Heart left ventricle (tissue), 16 donors: ENCODE measurements around the gene RAB40C. TPM values are rescaled to one million over a fixed set of nuclear protein-coding genes. Genes with fewer than 3 reads are reported as not detected.

Experiments used
- ATAC-seq, 4 donors: fragments of 200-7000 bp; cut with Tn5 transposase; one replicate each; pipeline ENCODE4 v1.9.1; 2020 to 2022; ENCODE audit warnings: moderate library complexity in 4 of 4, mild to moderate bottlenecking in 3 of 4, moderate number of reproducible peaks in 1 of 4
- DNase-seq, 5 donors: peaks; one replicate each; pipeline ENCODE4 v3.0.0-alpha.2; 2020
- H3K27ac ChIP-seq, 12 donors: fragments of 200-600 bp; sonication (generic) in 4 of 12; one replicate each; pipeline versions ENCODE4 v1.5.0 to v1.8.0; 2016 to 2022; ENCODE audit warnings: mild to moderate bottlenecking in 2 of 12
- H3K27me3 ChIP-seq, 9 donors: fragments of 200-600 bp; sonication (generic) in 2 of 9; one replicate each; pipeline versions ENCODE4 v1.5.1 to v1.8.0; 2016 to 2022; ENCODE audit warnings: mild to moderate bottlenecking in 3 of 9
- H3K36me3 ChIP-seq, 9 donors: fragments of 200-600 bp; sonication (generic) in 2 of 9; one replicate each; pipeline versions ENCODE4 v1.5.0 to v1.8.0; 2018 to 2022; ENCODE audit warnings: mild to moderate bottlenecking in 2 of 9
- H3K4me1 ChIP-seq, 12 donors: fragments of 200-600 bp; sonication (generic) in 4 of 12; one replicate each; pipeline versions ENCODE4 v1.5.0 to v1.8.0; 2016 to 2022; ENCODE audit warnings: mild to moderate bottlenecking in 3 of 12
- H3K4me3 ChIP-seq, 12 donors: fragments of 200-600 bp; sonication (generic) in 4 of 12; one replicate each; pipeline versions ENCODE4 v1.5.0 to v1.8.0; 2017 to 2022; ENCODE audit warnings: mild to moderate bottlenecking in 9 of 12, moderate library complexity in 4 of 12
- H3K9me3 ChIP-seq, 12 donors: fragments of 200-600 bp; sonication (generic) in 4 of 12; one replicate each; pipeline versions ENCODE4 v1.5.0 to v1.8.0; 2016 to 2022; ENCODE audit warnings: mild to moderate bottlenecking in 1 of 12
- POLR2A ChIP-seq, 2 donors: fragments of 450-650 bp; IDR thresholded peaks; one replicate each; pipeline ENCODE4 v1.6.1; 2017; ENCODE audit warnings: antibody characterized with exemption in 2 of 2, mild to moderate bottlenecking in 2 of 2, moderate library complexity in 2 of 2
- WGBS, 4 donors: extraction: QIAGEN DNeasy Blood & Tissue Kit in 2 of 4; methylation state at CpG; one replicate each; pipeline versions ENCODE4 v1.1.5 to v1.1.7; 2013 to 2018; 5-methylcytosine and 5-hydroxymethylcytosine counted together
- intact Hi-C, 10 donors: fragments of 100-400 bp; cut with DNase I; formaldehyde crosslinking; loops; one replicate each; pipeline versions ENCODE4 v1.11.1 to v1.14.2; 2022
- polyA plus RNA-seq, 2 donors: library from polyadenylated mRNA; stranded (reverse); fragments of 200-250 nt; gene quantifications; one replicate each; pipeline ENCODE4 v1.2.3, GENCODE V29; 2013
- total RNA-seq, 9 donors: library from RNA; depleted of rRNA in 2 of 9; stranded (reverse); fragments of >200 nt in 2 of 9; fragmentation: NEBNext Ultra II Directional in 3 of 9; extraction: Animal tissue kit (Norgen Biotek cat#: 25700) in 3 of 9; gene quantifications; one replicate each; pipeline versions ENCODE4 v1.1.0 to v1.2.4, GENCODE V29; 2016 to 2023
- TF ChIP-seq, protein P1 (sequence below), 12 donors: fragments of 200-600 bp; sonication (generic) in 4 of 12; IDR thresholded peaks; one replicate each; pipeline versions ENCODE4 v1.5.0 to v1.8.0; 2018 to 2022; ENCODE audit warnings: antibody characterized with exemption in 12 of 12, mild to moderate bottlenecking in 5 of 12
- donor health status: ischemic (EF 13 %, LVEDD 7.1; RV severe dilation, severe dysfunction).
- donor health status: healthy with polysubstance abuse.
- donor health status: DM: no; HTN: yes; CAD: no.
- donor health status: DM: no; HTN: no; CAD: no.
- donor health status: ischemic (EF 25% LVEDD 6.9; RV normal size, moderate dysfunction).
- donor health status: ischemic (EF 25% LVEDD 5.7; RV mildly dilated, moderate dysfunction).
- donor health status: healthy.
- donor health status: DM: yes; HTN: yes; CAD: no.
- donor health status: ischemic (EF 35%, LVEDD 5.7; RV mildly dilated, moderate dysfunction).
- donor health status: nonischemic (EF 11% LVEDD 7.7; RV severe dilation, severe dysfunction).
- donor health status: DM: yes; HTN: yes; CAD: no.
- donor health status: PGD.
- donor health status: ischemic (EF 29% LVEDD 5.4; RV normal size, mild dysfunction).
- donor health status: nonischemic (EF 23%, LVEDD 6.1; RV moderate dilation, normal function).

The RAB40C gene
- total and polyA plus RNA-seq, 11 donors, result 10.2 to 22.0 (median 12.8) TPM

- 19 to 26% (median 21%) methylated on average over 7 to 10 of the region's 10 CpGs for WGBS, 4 donors
- Histone ChIP-seq H3K9me3 (no peaks in the 10 kb centered on the region), H3K4me3 (no peak overlapping the region), H3K4me1 (peaks cover 5 to 51% (median 19%) of the 10 kb centered on the region in 12 donors), H3K27me3 (no peaks in the 10 kb centered on the region), H3K27ac (no peak overlapping the region), H3K36me3 (peaks cover 0 to 7% (median 0%) of the 10 kb centered on the region in 9 donors)
- TF ChIP-seq POLR2A (IDR thresholded peaks at IDR 0.05), result no peak
- TF ChIP-seq, protein P1, sequence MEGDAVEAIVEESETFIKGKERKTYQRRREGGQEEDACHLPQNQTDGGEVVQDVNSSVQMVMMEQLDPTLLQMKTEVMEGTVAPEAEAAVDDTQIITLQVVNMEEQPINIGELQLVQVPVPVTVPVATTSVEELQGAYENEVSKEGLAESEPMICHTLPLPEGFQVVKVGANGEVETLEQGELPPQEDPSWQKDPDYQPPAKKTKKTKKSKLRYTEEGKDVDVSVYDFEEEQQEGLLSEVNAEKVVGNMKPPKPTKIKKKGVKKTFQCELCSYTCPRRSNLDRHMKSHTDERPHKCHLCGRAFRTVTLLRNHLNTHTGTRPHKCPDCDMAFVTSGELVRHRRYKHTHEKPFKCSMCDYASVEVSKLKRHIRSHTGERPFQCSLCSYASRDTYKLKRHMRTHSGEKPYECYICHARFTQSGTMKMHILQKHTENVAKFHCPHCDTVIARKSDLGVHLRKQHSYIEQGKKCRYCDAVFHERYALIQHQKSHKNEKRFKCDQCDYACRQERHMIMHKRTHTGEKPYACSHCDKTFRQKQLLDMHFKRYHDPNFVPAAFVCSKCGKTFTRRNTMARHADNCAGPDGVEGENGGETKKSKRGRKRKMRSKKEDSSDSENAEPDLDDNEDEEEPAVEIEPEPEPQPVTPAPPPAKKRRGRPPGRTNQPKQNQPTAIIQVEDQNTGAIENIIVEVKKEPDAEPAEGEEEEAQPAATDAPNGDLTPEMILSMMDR (IDR thresholded peaks at IDR 0.05), result no peak
- ATAC-seq (no peak), DNase-seq (peak in 1 of 5 donors; percentile 30)
- intact Hi-C loops, result loop anchor here in 3 of 10 donors (10.0 kb wide), 2 partner anchors 59 to 69 kb away; partner anchors contain the start of genes MCRIP2 (in 2 of the 3) and WDR90 (in 2 of the 3)
Measured at GRCh38 chr16:585351-585750, 4.5 kb upstream of the RAB40C start.

- Histone ChIP-seq H3K4me3 (no peak overlapping the region), H3K36me3 (peaks cover 0 to 1% (median 0%) of the 10 kb centered on the region in 9 donors), H3K27me3 (no peaks in the 10 kb centered on the region), H3K9me3 (no peaks in the 10 kb centered on the region), H3K27ac (no peak overlapping the region), H3K4me1 (peaks cover 5 to 59% (median 23%) of the 10 kb centered on the region in 12 donors)
- DNase-seq, result peak in 1 of 5 donors; percentile 27
- intact Hi-C loops, result loop anchor here in 3 of 10 donors (10.0 kb wide), 2 partner anchors 59 to 69 kb away; partner anchors contain the start of genes MCRIP2 (in 2 of the 3) and WDR90 (in 2 of the 3)
- WGBS, 4 donors, result 40 to 56% (median 46%) methylated on average over 16 of the region's 16 CpGs
- no peak for TF ChIP-seq POLR2A (IDR thresholded peaks at IDR 0.05)
- TF ChIP-seq, protein P1 (IDR thresholded peaks at IDR 0.05), result no peak
- no peak for ATAC-seq
Measured at GRCh38 chr16:586047-586644, 3.7 kb upstream of the RAB40C start.

DNA sequence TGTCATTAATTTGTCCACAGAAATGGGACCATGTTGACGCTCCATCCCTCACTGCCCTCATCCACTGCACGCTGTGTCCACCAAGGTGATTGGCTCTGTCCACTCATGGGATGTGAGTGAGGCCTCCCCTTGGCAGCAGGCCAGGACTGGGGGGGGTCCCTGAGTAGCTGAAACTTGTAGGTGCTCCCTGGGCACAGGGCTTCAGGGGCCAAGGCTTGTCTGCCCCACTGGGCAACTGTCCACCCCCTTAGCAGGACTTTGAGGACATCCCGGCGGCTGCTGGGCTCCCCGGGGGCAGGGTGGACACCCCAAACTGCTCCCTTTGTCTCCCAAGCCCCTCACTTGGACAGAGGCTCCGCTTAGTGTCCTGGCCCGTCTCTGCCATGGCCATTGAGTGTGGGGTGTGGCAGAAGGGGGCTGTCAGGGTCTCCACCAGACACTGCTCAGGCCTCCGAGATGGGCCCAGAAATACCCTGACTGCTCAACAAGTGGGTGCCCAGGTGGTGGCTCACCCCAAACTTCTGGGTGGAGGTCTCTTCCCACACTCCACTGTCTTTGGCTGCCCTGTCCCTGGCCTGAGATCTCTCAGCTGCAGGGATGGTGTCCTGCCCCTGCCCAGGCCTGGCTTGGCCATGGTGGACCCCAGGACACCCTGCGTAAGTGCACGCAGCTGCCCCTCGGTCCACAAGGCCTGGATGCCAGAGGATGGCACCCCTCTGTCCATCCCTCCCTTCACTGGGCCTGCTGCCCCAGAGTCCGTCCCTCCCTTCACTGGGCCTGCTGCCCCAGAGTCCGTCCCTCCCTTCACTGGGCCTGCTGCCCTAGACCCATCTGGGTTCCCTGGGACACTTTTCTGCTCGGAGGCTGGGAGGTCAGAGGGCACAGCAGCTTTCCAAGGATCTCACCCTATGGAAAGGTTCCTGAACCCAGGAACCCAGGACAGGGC lies 2.9 kb upstream of the RAB40C start:
- intact Hi-C loops, result loop anchor here in 3 of 10 donors (10.0 kb wide), 2 partner anchors 58 to 68 kb away; partner anchors contain the start of genes MCRIP2 (in 2 of the 3) and WDR90 (in 2 of the 3)
- H3K4me3 ChIP-seq, result peak overlapping the region in 2 of 12 donors; percentile 72 to 87
- peak overlapping the region in 6 of 12 donors; percentile 90 to 100 (median 98) for H3K27ac ChIP-seq
- no peaks in the 10 kb centered on the region for H3K27me3 ChIP-seq
- ATAC-seq (peak in 1 of 4 donors; percentile 12), DNase-seq (peak in 2 of 5 donors; percentile 65 to 79)
- no peaks in the 10 kb centered on the region for H3K36me3 ChIP-seq
- no peaks in the 10 kb centered on the region for H3K9me3 ChIP-seq
- peaks cover 5 to 67% (median 27%) of the 10 kb centered on the region in 12 donors for H3K4me1 ChIP-seq
- WGBS, 4 donors, result 61 to 76% (median 65%) methylated on average over 14 of the region's 14 CpGs
- TF ChIP-seq, protein P1 (IDR thresholded peaks at IDR 0.05), result no peak
- TF ChIP-seq POLR2A (IDR thresholded peaks at IDR 0.05), result no peak
